ENCODE data around the gene RNF175. TPM values are rescaled to one million over a fixed set of nuclear protein-coding genes. Genes with fewer than 3 reads are reported as not detected.

Gene RNF175
- 1.3 TPM for polyA plus RNA-seq (2012; ENCODE audit: insufficient read depth, insufficient read length, low read depth)

GRCh38 chr4:153759407-153760316 is at the start of gene RNF175:
RNF175 (minus strand) TSS chr4:153760024; CDS start chr4:153759862, 162 bp downstream.
- Histone ChIP-seq H3K9me3 (no peaks in the 10 kb centered on the region), H3K27me3 (no peaks in the 10 kb centered on the region), H3K4me1 (no peaks in the 10 kb centered on the region), H3K4me3 (ENCODE audit: low read depth, low read length) (peak within 1 kb of the TSS; percentile 59), H3K36me3 (no peaks in the 10 kb centered on the region)
- DNase-seq: peak; percentile 58
- TF ChIP-seq CTCF (IDR thresholded peaks at IDR 0.05; ENCODE audit: low read depth, low read length): no peak

GRCh38 chr4:153809307-153809706 is 49.5 kb upstream of the RNF175 start:
- no peak for TF ChIP-seq CTCF (IDR thresholded peaks at IDR 0.05; ENCODE audit: low read depth, low read length)
- no peaks in the 10 kb centered on the region for H3K36me3 ChIP-seq
- no peak for DNase-seq
- peaks cover 4% of the 10 kb centered on the region; the same call in 1 of the 2 replicates for H3K27me3 ChIP-seq
- no peaks in the 10 kb centered on the region for H3K4me1 ChIP-seq
- H3K9me3 ChIP-seq: no peaks in the 10 kb centered on the region; the same call in 1 of the 2 replicates
- no peak overlapping the region for H3K4me3 ChIP-seq (ENCODE audit: low read depth, low read length)

- no peak for TF ChIP-seq CTCF (IDR thresholded peaks at IDR 0.05; ENCODE audit: low read depth, low read length)
- no peak for DNase-seq
- Histone ChIP-seq H3K4me3 (ENCODE audit: low read depth, low read length) (no peak overlapping the region), H3K36me3 (no peaks in the 10 kb centered on the region), H3K27me3 (peaks cover 4% of the 10 kb centered on the region; the same call in 1 of the 2 replicates), H3K9me3 (no peaks in the 10 kb centered on the region; the same call in 1 of the 2 replicates), H3K4me1 (no peaks in the 10 kb centered on the region)
Measured at GRCh38 chr4:153808175-153808574, 48.4 kb upstream of the RNF175 start.

- Histone ChIP-seq H3K4me3 (ENCODE audit: low read depth, low read length) (no peak overlapping the region), H3K27me3 (0 out of 2 replicates have a peak, but pooled peaks cover 4% of the 10 kb centered on the region), H3K4me1 (no peaks in the 10 kb centered on the region), H3K9me3 (no peaks in the 10 kb centered on the region; the same call in 1 of the 2 replicates), H3K36me3 (no peaks in the 10 kb centered on the region)
- TF ChIP-seq CTCF (IDR thresholded peaks at IDR 0.05; ENCODE audit: low read depth, low read length): no peak
- no peak for DNase-seq
Measured at GRCh38 chr4:153806073-153806472, 46.2 kb upstream of the RNF175 start.

- DNase-seq: no peak
- no peaks in the 10 kb centered on the region for H3K36me3 ChIP-seq
- no peak overlapping the region for H3K4me3 ChIP-seq (ENCODE audit: low read depth, low read length)
- peaks cover 1% of the 10 kb centered on the region for H3K27me3 ChIP-seq
- no peaks in the 10 kb centered on the region for H3K4me1 ChIP-seq
- TF ChIP-seq CTCF (IDR thresholded peaks at IDR 0.05; ENCODE audit: low read depth, low read length): no peak
- no peaks in the 10 kb centered on the region; the same call in 1 of the 2 replicates for H3K9me3 ChIP-seq
Measured at GRCh38 chr4:153804722-153805121, 44.9 kb upstream of the RNF175 start.

- H3K4me1 ChIP-seq: no peaks in the 10 kb centered on the region
- TF ChIP-seq CTCF (IDR thresholded peaks at IDR 0.05; ENCODE audit: low read depth, low read length): no peak
- no peak overlapping the region for H3K4me3 ChIP-seq (ENCODE audit: low read depth, low read length)
- H3K9me3 ChIP-seq: no peaks in the 10 kb centered on the region
- H3K27me3 ChIP-seq: peaks cover 35% of the 10 kb centered on the region
- H3K36me3 ChIP-seq: no peaks in the 10 kb centered on the region
- DNase-seq: no peak
Measured at GRCh38 chr4:153799694-153800074, 39.9 kb upstream of the RNF175 start.
